ENCODE measurements around the gene SLC39A11.
"Not testable (repeated sequence)": the region's sequence is repeated elsewhere in the genome, so short reads cannot be mapped to it uniquely, and the experiment has no call there.

Gene SLC39A11

DNA sequence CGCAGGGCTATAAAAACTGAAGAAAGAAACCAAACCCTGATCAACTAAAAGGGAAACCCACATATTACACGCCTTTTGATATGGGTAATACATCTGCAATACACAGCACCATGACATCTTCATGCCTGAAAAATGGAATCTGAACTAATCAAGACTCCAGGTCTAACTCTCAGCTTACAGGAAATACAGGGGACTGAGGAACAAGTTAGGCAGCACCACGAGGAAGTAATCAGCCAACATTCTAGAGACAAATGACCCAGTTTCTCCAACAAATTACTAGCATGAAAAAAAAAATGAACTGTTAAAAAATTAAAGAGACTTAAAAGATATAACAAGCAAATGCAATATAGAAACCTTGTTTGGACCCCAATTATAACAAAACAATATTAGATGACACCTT lies 9.1 kb downstream of the SLC39A11 start:
- Histone ChIP-seq H3K9me3 (ENCODE audit: control insufficient read depth in 5 of 5, low read length in 5 of 5) (no peaks in the 10 kb centered on the region), H3K4me1 (ENCODE audit: control insufficient read depth in 5 of 5, insufficient read depth in 5 of 5, low read length in 5 of 5) (no peaks in the 10 kb centered on the region), H3K9ac (ENCODE audit: low read length in 5 of 5) (no peak overlapping the region), H3K27ac (ENCODE audit: low read depth, low read length) (no peak overlapping the region), H3K4me3 (ENCODE audit: low read depth in 1 of 5, low read length in 5 of 5) (no peak overlapping the region), H3K27me3 (ENCODE audit: control insufficient read depth in 5 of 5, insufficient read depth in 4 of 5, low read length in 5 of 5) (no peaks in the 10 kb centered on the region), H3K36me3 (ENCODE audit: control insufficient read depth in 5 of 5, insufficient read depth in 5 of 5, low read length in 5 of 5) (peaks cover 6 to 35% (median 30%) of the 10 kb centered on the region in 5 donors)

DNA sequence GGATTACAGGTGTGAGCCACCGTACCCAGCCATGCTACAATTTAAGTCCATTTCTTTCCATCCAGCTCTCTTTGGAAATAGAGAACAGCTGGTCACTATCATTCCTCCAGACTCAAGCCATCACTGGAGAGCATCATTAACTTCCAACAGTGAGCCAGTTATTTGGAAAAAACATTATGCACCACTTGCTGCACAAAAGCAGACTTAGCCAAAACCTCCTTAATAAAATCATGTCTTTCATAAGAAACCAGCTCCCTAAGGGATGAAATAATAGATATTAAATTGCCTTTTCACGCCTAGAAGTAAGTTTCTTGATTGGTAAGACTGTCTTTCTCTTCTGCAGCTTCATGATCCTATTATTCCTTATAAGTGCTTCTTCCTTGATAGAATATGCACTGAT lies 17.9 kb downstream of the SLC39A11 start:
- Histone ChIP-seq H3K9me3 (ENCODE audit: control insufficient read depth in 5 of 5, low read length in 5 of 5) (no peaks in the 10 kb centered on the region), H3K4me1 (ENCODE audit: control insufficient read depth in 5 of 5, insufficient read depth in 5 of 5, low read length in 5 of 5) (peaks cover 0 to 11% (median 8%) of the 10 kb centered on the region in 5 donors), H3K4me3 (ENCODE audit: low read depth in 1 of 5, low read length in 5 of 5) (no peak overlapping the region), H3K9ac (ENCODE audit: low read length in 5 of 5) (no peak overlapping the region), H3K36me3 (ENCODE audit: control insufficient read depth in 5 of 5, insufficient read depth in 5 of 5, low read length in 5 of 5) (peaks cover 0 to 10% (median 5%) of the 10 kb centered on the region in 5 donors), H3K27me3 (ENCODE audit: control insufficient read depth in 5 of 5, insufficient read depth in 4 of 5, low read length in 5 of 5) (no peaks in the 10 kb centered on the region), H3K27ac (ENCODE audit: low read depth, low read length) (no peak overlapping the region)

DNA sequence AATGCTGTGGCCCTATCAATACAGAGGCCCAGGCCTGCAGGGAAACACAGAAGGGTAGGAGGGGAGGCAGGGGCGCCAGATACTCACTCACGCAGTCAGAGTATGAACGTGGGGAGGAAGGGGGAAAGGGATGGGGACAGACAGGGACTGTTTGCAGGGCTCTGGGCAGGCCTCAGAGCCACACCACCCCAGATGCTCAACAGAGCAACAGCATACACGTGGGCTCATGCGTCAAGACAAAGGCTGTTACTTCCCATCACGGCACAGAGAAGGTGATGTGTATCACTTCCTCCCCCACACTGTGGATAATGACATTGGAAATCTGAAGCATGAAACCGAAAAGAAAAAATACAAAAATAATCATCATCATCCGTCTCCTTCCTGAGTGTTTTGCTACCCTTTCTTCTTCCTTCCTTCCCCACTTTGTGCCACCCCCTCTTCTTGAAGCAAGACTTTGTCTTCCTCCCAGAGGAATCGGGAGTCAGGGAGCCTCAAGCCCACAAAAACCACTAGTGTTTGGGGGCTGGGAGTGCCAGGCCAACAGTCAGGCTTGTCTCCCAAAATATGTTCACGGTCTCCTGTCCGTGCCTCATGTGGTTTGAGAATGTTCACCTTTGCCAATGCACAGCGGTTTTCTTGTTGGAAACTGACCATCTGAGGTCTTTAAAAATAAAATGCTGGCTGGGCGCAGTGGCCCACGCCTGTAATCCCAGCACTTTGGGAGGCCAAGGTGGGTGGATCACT lies 20.1 kb downstream of the SLC39A11 start:
- Histone ChIP-seq H3K27ac (ENCODE audit: low read depth, low read length) (no peak overlapping the region), H3K9ac (ENCODE audit: low read length in 5 of 5) (no peak overlapping the region), H3K4me1 (ENCODE audit: control insufficient read depth in 5 of 5, insufficient read depth in 5 of 5, low read length in 5 of 5) (peaks cover 0 to 14% (median 9%) of the 10 kb centered on the region in 5 donors), H3K9me3 (ENCODE audit: control insufficient read depth in 5 of 5, low read length in 5 of 5) (no peaks in the 10 kb centered on the region), H3K36me3 (ENCODE audit: control insufficient read depth in 5 of 5, insufficient read depth in 5 of 5, low read length in 5 of 5) (peaks cover 0 to 10% (median 5%) of the 10 kb centered on the region in 5 donors), H3K27me3 (ENCODE audit: control insufficient read depth in 5 of 5, insufficient read depth in 4 of 5, low read length in 5 of 5) (no peaks in the 10 kb centered on the region), H3K4me3 (ENCODE audit: low read depth in 1 of 5, low read length in 5 of 5) (no peak overlapping the region)

DNA sequence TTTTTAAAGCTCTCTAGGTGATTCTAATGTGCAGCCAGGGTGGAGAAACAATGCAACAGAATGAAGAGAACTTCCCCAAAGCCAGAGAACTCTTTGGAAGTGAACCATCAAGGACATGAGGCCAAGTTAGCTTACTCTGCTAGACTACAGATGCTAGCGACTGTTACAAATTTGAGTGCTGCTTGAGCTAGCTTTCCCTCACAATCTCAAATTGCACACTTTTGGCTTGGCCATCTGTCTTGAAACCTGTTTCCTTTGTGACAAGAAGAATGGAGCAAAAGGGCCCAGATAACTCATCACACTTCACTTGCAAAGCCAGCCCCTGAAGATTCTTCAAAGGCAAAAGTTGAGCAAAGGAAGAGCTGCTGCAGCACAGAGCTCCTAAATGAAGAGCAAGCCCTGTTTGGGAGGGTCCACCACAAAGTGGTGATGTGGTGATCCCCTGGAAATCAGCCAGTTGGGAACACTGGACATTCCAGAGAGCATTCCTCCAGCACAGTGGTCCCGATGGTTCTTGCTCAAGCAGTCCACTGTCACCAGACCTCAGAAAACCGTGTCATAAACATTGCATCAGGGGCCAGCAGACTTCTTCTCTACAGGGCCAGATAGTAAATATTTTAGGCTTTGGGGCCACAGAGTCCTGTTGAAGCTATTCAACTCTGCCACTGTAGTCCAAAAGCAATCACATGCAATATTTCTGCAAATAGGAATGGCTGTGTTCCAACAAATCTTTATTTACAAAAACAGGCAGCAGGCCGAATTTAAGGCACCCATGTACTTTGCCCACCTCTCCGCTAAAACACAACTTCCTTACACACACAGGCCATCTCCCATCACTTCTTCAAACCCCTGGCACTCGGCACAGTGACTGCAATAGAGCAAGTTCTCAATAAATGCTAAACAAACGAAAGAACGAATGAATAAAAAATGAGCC lies 21.2 kb downstream of the SLC39A11 start:
- Histone ChIP-seq H3K27me3 (ENCODE audit: control insufficient read depth in 5 of 5, insufficient read depth in 4 of 5, low read length in 5 of 5) (no peaks in the 10 kb centered on the region), H3K4me1 (ENCODE audit: control insufficient read depth in 5 of 5, insufficient read depth in 5 of 5, low read length in 5 of 5) (peaks cover 0 to 14% (median 9%) of the 10 kb centered on the region in 5 donors), H3K4me3 (ENCODE audit: low read depth in 1 of 5, low read length in 5 of 5) (no peak overlapping the region), H3K27ac (ENCODE audit: low read depth, low read length) (no peak overlapping the region), H3K9ac (ENCODE audit: low read length in 5 of 5) (no peak overlapping the region), H3K9me3 (ENCODE audit: control insufficient read depth in 5 of 5, low read length in 5 of 5) (peaks cover 0 to 1% (median 0%) of the 10 kb centered on the region in 5 donors), H3K36me3 (ENCODE audit: control insufficient read depth in 5 of 5, insufficient read depth in 5 of 5, low read length in 5 of 5) (peaks cover 0 to 10% (median 7%) of the 10 kb centered on the region in 5 donors)

DNA sequence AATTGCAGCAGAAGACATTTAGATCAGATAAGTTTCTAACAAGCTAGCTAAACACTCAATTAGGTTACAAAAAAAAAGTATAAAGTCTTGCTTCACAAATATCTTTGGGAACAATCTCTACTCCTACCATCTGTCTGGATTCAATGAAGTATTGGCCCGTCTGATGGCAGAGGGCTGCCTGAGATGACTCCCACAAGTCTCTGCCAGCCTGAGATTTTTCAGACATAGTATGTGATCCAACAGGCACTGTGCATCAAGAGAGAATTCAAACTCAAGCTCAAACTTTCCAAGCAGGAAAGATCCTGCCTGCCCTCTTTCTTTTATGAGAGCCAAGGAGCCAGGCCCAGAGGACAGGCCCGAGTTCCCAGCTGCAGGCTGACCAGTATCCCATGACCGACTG lies 22.6 kb downstream of the SLC39A11 start:
- Histone ChIP-seq H3K27me3 (ENCODE audit: control insufficient read depth in 5 of 5, insufficient read depth in 4 of 5, low read length in 5 of 5) (no peaks in the 10 kb centered on the region), H3K36me3 (ENCODE audit: control insufficient read depth in 5 of 5, insufficient read depth in 5 of 5, low read length in 5 of 5) (peaks cover 0 to 10% (median 7%) of the 10 kb centered on the region in 5 donors), H3K9me3 (ENCODE audit: control insufficient read depth in 5 of 5, low read length in 5 of 5) (peaks cover 0 to 4% (median 0%) of the 10 kb centered on the region in 5 donors), H3K9ac (ENCODE audit: low read length in 5 of 5) (no peak overlapping the region), H3K4me1 (ENCODE audit: control insufficient read depth in 5 of 5, insufficient read depth in 5 of 5, low read length in 5 of 5) (peaks cover 0 to 14% (median 9%) of the 10 kb centered on the region in 5 donors), H3K4me3 (ENCODE audit: low read depth in 1 of 5, low read length in 5 of 5) (no peak overlapping the region), H3K27ac (ENCODE audit: low read depth, low read length) (no peak overlapping the region)

DNA sequence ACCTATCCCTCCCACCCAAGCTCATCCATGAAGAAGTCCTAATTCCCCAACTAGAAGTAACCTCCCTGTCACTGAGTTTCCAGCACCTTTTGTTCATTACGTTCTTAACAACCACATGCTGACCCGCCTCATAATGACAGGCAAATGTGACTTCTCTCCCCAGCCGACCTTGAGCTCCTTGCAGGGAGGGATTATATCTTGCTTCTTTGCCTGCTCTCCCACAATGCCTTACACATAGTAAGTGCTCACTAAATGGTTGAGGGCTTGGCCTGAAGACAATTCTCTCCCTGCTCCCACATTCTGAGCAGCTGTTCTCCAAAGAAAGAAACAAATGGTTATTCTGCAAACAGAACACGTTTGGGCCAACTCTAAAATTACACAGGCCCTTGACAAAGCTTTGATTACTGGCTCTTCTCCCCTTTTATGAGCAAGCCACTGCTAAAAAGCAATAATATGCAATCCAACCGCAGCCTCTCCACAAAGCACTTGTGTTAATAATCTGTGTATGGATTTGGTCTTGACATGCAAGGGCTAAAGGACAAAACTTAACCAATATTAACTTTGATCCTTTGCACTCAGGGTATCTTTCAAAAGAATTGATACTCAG lies 23.2 kb downstream of the SLC39A11 start:
- H3K36me3 ChIP-seq (ENCODE audit: control insufficient read depth in 5 of 5, insufficient read depth in 5 of 5, low read length in 5 of 5): peaks cover 0 to 10% (median 7%) of the 10 kb centered on the region in 5 donors
- H3K4me3 ChIP-seq (ENCODE audit: low read depth in 1 of 5, low read length in 5 of 5): no peak overlapping the region
- no peak overlapping the region for H3K9ac ChIP-seq (ENCODE audit: low read length in 5 of 5)
- H3K9me3 ChIP-seq (ENCODE audit: control insufficient read depth in 5 of 5, low read length in 5 of 5): peaks cover 0 to 4% (median 0%) of the 10 kb centered on the region in 5 donors
- H3K4me1 ChIP-seq (ENCODE audit: control insufficient read depth in 5 of 5, insufficient read depth in 5 of 5, low read length in 5 of 5): peaks cover 2 to 20% (median 12%) of the 10 kb centered on the region in 5 donors
- no peaks in the 10 kb centered on the region for H3K27me3 ChIP-seq (ENCODE audit: control insufficient read depth in 5 of 5, insufficient read depth in 4 of 5, low read length in 5 of 5)
- H3K27ac ChIP-seq (ENCODE audit: low read depth, low read length): no peak overlapping the region

DNA sequence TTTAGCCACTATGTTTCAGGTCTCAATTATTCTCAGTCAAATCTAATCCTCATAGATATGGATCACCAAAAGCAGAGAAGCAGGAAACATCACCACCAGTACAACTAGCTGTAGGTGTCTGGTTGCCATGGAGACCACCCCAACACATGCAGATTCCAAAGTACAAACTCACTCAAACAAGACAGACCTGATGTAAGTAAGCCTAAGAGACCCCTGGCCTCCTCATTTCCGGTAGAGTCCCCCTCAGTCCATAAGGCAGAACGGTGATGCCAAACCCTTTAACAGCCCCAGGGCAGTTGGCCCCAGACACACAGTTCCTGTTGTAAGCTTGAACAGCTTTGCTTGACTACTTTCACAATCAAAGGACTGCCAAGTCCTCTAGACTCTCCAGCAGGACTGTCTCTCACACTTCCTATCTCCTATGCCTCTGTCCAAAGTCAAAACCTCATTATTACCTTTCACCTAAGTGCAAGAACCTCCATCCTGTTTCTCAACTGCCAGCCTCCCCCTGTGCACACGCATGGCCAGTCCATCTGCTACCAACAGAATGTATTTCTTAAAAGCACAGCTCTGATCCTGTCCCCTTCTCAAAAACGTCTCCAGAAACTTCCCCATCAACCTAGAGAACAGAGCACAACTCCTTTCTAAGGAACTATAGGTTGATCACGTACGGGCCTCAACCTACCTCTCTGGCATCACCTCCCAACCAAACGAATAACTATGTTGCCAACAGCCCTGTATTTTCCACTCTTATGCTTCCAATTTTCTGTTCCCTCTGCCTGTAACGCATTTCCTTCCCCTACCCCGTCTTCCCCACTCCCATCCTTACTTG lies 23.9 kb downstream of the SLC39A11 start:
- Histone ChIP-seq H3K27ac (ENCODE audit: low read depth, low read length) (no peak overlapping the region), H3K9ac (ENCODE audit: low read length in 5 of 5) (no peak overlapping the region), H3K4me3 (ENCODE audit: low read depth in 1 of 5, low read length in 5 of 5) (no peak overlapping the region), H3K27me3 (ENCODE audit: control insufficient read depth in 5 of 5, insufficient read depth in 4 of 5, low read length in 5 of 5) (no peaks in the 10 kb centered on the region), H3K36me3 (ENCODE audit: control insufficient read depth in 5 of 5, insufficient read depth in 5 of 5, low read length in 5 of 5) (peaks cover 0 to 10% (median 7%) of the 10 kb centered on the region in 5 donors), H3K4me1 (ENCODE audit: control insufficient read depth in 5 of 5, insufficient read depth in 5 of 5, low read length in 5 of 5) (peaks cover 2 to 27% (median 19%) of the 10 kb centered on the region in 5 donors), H3K9me3 (ENCODE audit: control insufficient read depth in 5 of 5, low read length in 5 of 5) (peaks cover 0 to 4% (median 0%) of the 10 kb centered on the region in 5 donors)

DNA sequence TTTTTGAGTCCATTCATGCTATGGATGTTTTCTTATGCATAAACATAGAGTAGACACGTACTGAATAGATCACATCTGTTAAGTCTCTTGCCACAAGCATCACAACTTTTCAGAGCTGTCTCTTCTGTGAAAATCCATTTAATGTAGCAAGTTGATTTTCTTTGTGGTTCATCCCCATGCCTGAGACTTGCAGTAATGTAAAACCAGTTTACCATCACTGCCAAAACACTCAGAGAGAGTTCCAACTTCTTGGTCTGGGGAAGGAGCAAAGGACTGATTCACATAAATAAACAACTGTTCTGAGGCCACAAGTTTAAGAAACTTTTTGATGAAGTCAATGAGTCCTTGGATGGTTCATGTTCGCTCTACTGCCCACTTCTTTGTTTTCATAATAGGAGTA lies 24.8 kb downstream of the SLC39A11 start:
- peaks cover 2 to 30% (median 20%) of the 10 kb centered on the region in 5 donors for H3K4me1 ChIP-seq (ENCODE audit: control insufficient read depth in 5 of 5, insufficient read depth in 5 of 5, low read length in 5 of 5)
- not testable (repeated sequence) for H3K4me3 ChIP-seq (ENCODE audit: low read depth in 1 of 5, low read length in 5 of 5); H3K9me3 ChIP-seq (ENCODE audit: control insufficient read depth in 5 of 5, low read length in 5 of 5); H3K9ac ChIP-seq (ENCODE audit: low read length in 5 of 5); H3K27me3 ChIP-seq (ENCODE audit: control insufficient read depth in 5 of 5, insufficient read depth in 4 of 5, low read length in 5 of 5); H3K27ac ChIP-seq (ENCODE audit: low read depth, low read length); H3K36me3 ChIP-seq (ENCODE audit: control insufficient read depth in 5 of 5, insufficient read depth in 5 of 5, low read length in 5 of 5)

DNA sequence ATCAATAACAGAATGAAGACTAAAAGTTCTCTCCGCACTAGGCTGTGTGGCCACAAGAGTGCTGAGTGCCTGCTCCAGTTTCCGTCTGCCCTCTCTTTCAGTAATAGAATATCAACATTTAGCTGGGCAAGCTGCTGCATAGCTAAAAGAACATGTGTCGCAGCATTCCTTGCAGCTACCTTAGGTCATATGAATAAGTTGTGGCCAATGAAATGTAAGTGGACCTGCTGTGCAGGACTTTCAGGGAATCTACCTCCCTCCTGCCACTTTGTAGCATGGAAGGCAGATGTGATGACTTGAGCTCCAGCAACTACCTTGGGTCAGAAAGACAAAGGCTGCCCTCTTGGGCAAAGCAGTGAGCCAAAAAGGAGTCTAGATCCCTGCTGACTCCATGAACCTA lies 25.4 kb downstream of the SLC39A11 start:
- H3K27ac ChIP-seq (ENCODE audit: low read depth, low read length): no peak overlapping the region
- H3K4me3 ChIP-seq (ENCODE audit: low read depth in 1 of 5, low read length in 5 of 5): no peak overlapping the region
- H3K4me1 ChIP-seq (ENCODE audit: control insufficient read depth in 5 of 5, insufficient read depth in 5 of 5, low read length in 5 of 5): peaks cover 2 to 30% (median 20%) of the 10 kb centered on the region in 5 donors
- H3K9ac ChIP-seq (ENCODE audit: low read length in 5 of 5): no peak overlapping the region
- peaks cover 0 to 7% (median 0%) of the 10 kb centered on the region in 5 donors for H3K36me3 ChIP-seq (ENCODE audit: control insufficient read depth in 5 of 5, insufficient read depth in 5 of 5, low read length in 5 of 5)
- H3K9me3 ChIP-seq (ENCODE audit: control insufficient read depth in 5 of 5, low read length in 5 of 5): peaks cover 0 to 4% (median 0%) of the 10 kb centered on the region in 5 donors
- H3K27me3 ChIP-seq (ENCODE audit: control insufficient read depth in 5 of 5, insufficient read depth in 4 of 5, low read length in 5 of 5): no peaks in the 10 kb centered on the region

All from subcutaneous abdominal adipose tissue (tissue), 5 donors.